DND-41 (cell line): ENCODE measurements around the gene OR9A2.
"Not testable (repeated sequence)": the region's sequence is repeated elsewhere in the genome, so short reads cannot be mapped to it uniquely, and the experiment has no call there.

Experiments used
- CTCF ChIP-seq: IDR thresholded peaks from 2 replicates; pipeline ENCODE4 v1.5.1; 2012; ENCODE audit warnings: borderline replicate concordance, low read length, moderate library complexity, mild to moderate bottlenecking; ENCODE audit not compliant: poor library complexity, severe bottlenecking; ENCODE audit errors: extremely low read depth
- EZH2 ChIP-seq: IDR thresholded peaks from 3 replicates; pipeline ENCODE4 v1.6.1; 2012; ENCODE audit warnings: borderline replicate concordance, low read depth, mild to moderate bottlenecking, moderate library complexity, low read length, inconsistent platforms; ENCODE audit not compliant: severe bottlenecking

- not testable (repeated sequence) for TF ChIP-seq CTCF, EZH2
These were observed 48.5 kb downstream of the OR9A2 start for GRCh38 chr7:142978402-142978801.
